GM12878 (cell line): Measurements from ENCODE around the gene RPRD2. TPM values are rescaled to one million over a fixed set of nuclear protein-coding genes. Genes with fewer than 3 reads are reported as not detected.

Experiments
- ATAC-seq: fragments of 200-7000 bp; cut with Tn5 transposase; 3 replicates; pipeline ENCODE4 v1.9.1; 2020; ENCODE audit warnings: mild to moderate bottlenecking, moderate library complexity
- BruUV-seq: library from RNA; stranded (reverse); fragments of 400-500 nt; replicated peaks from 2 replicates; lab custom pipeline; 2021; lab: Mats Ljungman, UMichigan
- CTCF ChIA-PET: fragments of 300-600 bp; sonication (Branson Sonifier 250); formaldehyde crosslinking; extraction: SDS; loops from one replicate; lab custom pipeline; 2021; ENCODE audit warnings: inconsistent platforms; lab: Yijun Ruan, JAX
- POLR2A ChIA-PET: fragments of 350-600 bp; formaldehyde crosslinking; extraction: SDS; loops from one replicate; lab custom pipeline; 2021; ENCODE audit warnings: inconsistent platforms; lab: Charles Lee
- RAD21 ChIA-PET: fragments of 300-600 bp; sonication (Branson Sonifier 250); formaldehyde crosslinking; loops from one replicate; lab custom pipeline; 2023; ENCODE audit warnings: antibody characterized with exemption; ENCODE audit not compliant: unreplicated experiment; lab: Charles Lee
- SMC1A ChIA-PET: fragments of 300-600 bp; sonication (Branson Sonifier 250); formaldehyde crosslinking; loops from one replicate; lab custom pipeline; 2023; ENCODE audit not compliant: unreplicated experiment, uncharacterized antibody; lab: Charles Lee
- DNase-seq: peaks from one replicate; pipeline ENCODE4 v3.0.0-alpha.2; 2011; ENCODE audit warnings: low read depth, low spot score
- FAIRE-seq: peaks from 3 replicates; lab custom pipeline; 2011; peaks lifted over from hg19 to GRCh38; lab: Jason Lieb, UNC
- H2AFZ ChIP-seq: 2 replicates; pipeline ENCODE4 v1.6.0; 2011; ENCODE audit warnings: low read depth, low read length, control low read depth; ENCODE audit not compliant: control insufficient read depth
- H3K27ac ChIP-seq: 2 replicates; pipeline ENCODE4 v1.5.1; 2011; ENCODE audit warnings: control low read depth; ENCODE audit not compliant: control insufficient read depth, insufficient read depth
- H3K27me3 ChIP-seq, 2 experiments: replicated peaks in 1 of 2; 2 replicates each; pipeline versions ENCODE4 v1.6.0 to v1.6.1; 2011; ENCODE audit warnings: low read length in 1 of 2; ENCODE audit not compliant: control insufficient read depth in 2 of 2, insufficient read depth in 2 of 2
- H3K36me3 ChIP-seq, 2 experiments: 2 replicates each; pipeline ENCODE4 v1.5.1; 2011; ENCODE audit warnings: low read length in 1 of 2; ENCODE audit not compliant: control insufficient read depth in 2 of 2, insufficient read depth in 2 of 2
- H3K4me1 ChIP-seq: 2 replicates; pipeline ENCODE4 v1.6.1; 2011; ENCODE audit warnings: mild to moderate bottlenecking, low read length, moderate library complexity, mixed read lengths; ENCODE audit not compliant: control insufficient read depth, insufficient read depth
- H3K4me2 ChIP-seq: 2 replicates; pipeline ENCODE4 v1.6.0; 2011; ENCODE audit warnings: control low read depth; ENCODE audit not compliant: control insufficient read depth, insufficient read depth
- H3K4me3 ChIP-seq: fragments of 200-600 bp; sonication (generic); 2 replicates; pipeline ENCODE4 v1.5.1; 2016
- H3K79me2 ChIP-seq: 2 replicates; pipeline ENCODE4 v1.6.0; 2011; ENCODE audit warnings: low read length; ENCODE audit not compliant: control insufficient read depth, insufficient read depth
- H3K9ac ChIP-seq: 2 replicates; pipeline ENCODE4 v1.8.0; 2011; ENCODE audit warnings: low read length, control low read depth, mixed read lengths; ENCODE audit not compliant: control insufficient read depth, insufficient read depth
- H3K9me3 ChIP-seq: replicated peaks from 3 replicates; pipeline ENCODE4 v1.5.1; 2011; ENCODE audit warnings: mild to moderate bottlenecking, low read length; ENCODE audit not compliant: control insufficient read depth, insufficient read depth
- H4K20me1 ChIP-seq: 2 replicates; pipeline ENCODE4 v1.6.0; 2011; ENCODE audit not compliant: control insufficient read depth, insufficient read depth
- BMI1 ChIP-seq: fragments of 450-650 bp; IDR thresholded peaks from 2 replicates; pipeline ENCODE4 v1.6.1; 2016; ENCODE audit warnings: mild to moderate bottlenecking, moderate library complexity, borderline replicate concordance
- BRCA1 ChIP-seq: IDR thresholded peaks from 2 replicates; pipeline ENCODE4 v1.6.1; 2011; ENCODE audit warnings: low read depth, low read length, improper control_type of control experiment
- JUNB ChIP-seq: IDR thresholded peaks from 2 replicates; pipeline ENCODE4 v1.6.1; 2016; ENCODE audit warnings: antibody characterized with exemption, mild to moderate bottlenecking
- KAT2A ChIP-seq: conservative IDR thresholded peaks from 2 replicates; pipeline ENCODE4 v1.6.1; 2011; ENCODE audit warnings: low read depth, low read length; ENCODE audit not compliant: control insufficient read depth
- PAX8 ChIP-seq: fragments of 450-650 bp; IDR thresholded peaks from 2 replicates; pipeline ENCODE4 v1.6.1; 2017; ENCODE audit warnings: mild to moderate bottlenecking, moderate library complexity
- RBBP5 ChIP-seq: fragments of 200-600 bp; sonication (generic); conservative IDR thresholded peaks from 2 replicates; pipeline ENCODE4 v1.6.1; 2016
- SIX5 ChIP-seq: IDR thresholded peaks from 2 replicates; pipeline ENCODE4 v1.6.1; 2011; ENCODE audit warnings: mild to moderate bottlenecking, low read depth, low read length, moderate library complexity; ENCODE audit not compliant: severe bottlenecking
- WGBS: methylation state at CpG from one replicate; pipeline ENCODE4 v1.1.6; 2016; ENCODE audit warnings: low lambda C conversion rate; ENCODE audit not compliant: insufficient replicate concordance, insufficient coverage; ENCODE audit errors: missing lambda C conversion rate; 5-methylcytosine and 5-hydroxymethylcytosine counted together
- in situ Hi-C: fragments of 300-500 bp; cut with MboI; formaldehyde crosslinking; loops from 9 replicates; pipeline ENCODE4 v1.14.3; 2018; ENCODE audit warnings: mixed read lengths
- intact Hi-C: fragments of 100-400 bp; cut with micrococcal nuclease; formaldehyde crosslinking; loops from one replicate; pipeline ENCODE4 v1.14.2; 2022; ENCODE audit not compliant: unreplicated experiment
- polyA plus RNA-seq, 11 experiments: library from polyadenylated mRNA; depleted of rRNA in 4 of 11; unstranded in 6 of 11; stranded (reverse) in 5 of 11; fragments of >200 nt; fragmentation: Nextera tagmentation in 4 of 11; fragmentation: Illumina TruSeq in 1 of 11; extraction: Ambion mirVana in 4 of 11; extraction: Trizol in 1 of 11; gene quantifications; 1 replicate in 1 of 11; 2 replicates in 10 of 11; pipeline versions ENCODE4 v1.2.1 to v1.2.3, GENCODE V29; 2011 to 2016; ENCODE audit warnings: inconsistent platforms in 2 of 11, missing spikeins in 2 of 11, low read depth in 1 of 11
- total RNA-seq, 4 experiments: library from RNA; depleted of rRNA in 3 of 4; stranded (reverse); fragments of >200 nt in 3 of 4; fragmentation: Illumina TruSeq in 1 of 4; extraction: Trizol in 1 of 4; gene quantifications; 2 replicates each; pipeline versions ENCODE4 v1.2.1 to v1.2.3, GENCODE V29; 2013 to 2021
- TF ChIP-seq, protein P1 (sequence below): IDR thresholded peaks from 2 replicates; pipeline ENCODE4 v1.6.1; 2011; ENCODE audit warnings: mild to moderate bottlenecking, low read depth, low read length, moderate library complexity; ENCODE audit not compliant: insufficient replicate concordance
- TF ChIP-seq, protein P2 (sequence below): fragments of 450-650 bp; formaldehyde crosslinking; IDR thresholded peaks from 2 replicates; pipeline ENCODE4 v1.5.0; 2022; ENCODE audit warnings: mild to moderate bottlenecking, missing genetic modification characterization
- TF ChIP-seq, protein P3 (sequence below): IDR thresholded peaks from 2 replicates; pipeline ENCODE4 v1.6.1; 2012; ENCODE audit warnings: low read depth, low read length, improper control_type of control experiment

The RPRD2 gene
- total and polyA plus RNA-seq, 10 of the 15 experiments (the other 5 are each of a cell fraction or from before 2014, with no cell fraction given), result 1.9 to 24.8 (median 13.3) TPM

DNA sequence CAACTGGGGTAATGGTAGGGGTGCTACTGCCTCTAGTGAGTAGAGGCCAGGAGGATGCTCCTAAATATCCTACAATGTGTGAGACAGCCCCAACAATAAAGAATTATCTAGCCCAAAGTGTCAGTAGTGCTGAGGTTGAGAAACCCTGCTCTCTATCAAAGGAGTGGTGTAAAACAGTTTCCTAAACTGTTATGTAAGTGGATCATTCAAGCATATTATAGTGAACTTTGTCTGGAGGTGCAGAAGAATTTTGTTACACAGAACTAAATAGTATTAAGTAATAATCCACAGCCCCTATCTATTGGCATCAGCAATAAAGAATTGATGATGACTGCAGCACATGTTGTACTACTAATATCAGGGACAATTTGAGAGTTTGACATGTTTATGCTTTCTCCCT is 103.0 kb downstream of the RPRD2 start:
- Histone ChIP-seq H3K4me3 (no peak overlapping the region), H3K27ac (no peak overlapping the region), H2AFZ (no peak overlapping the region), H3K36me3 (peaks cover 11 to 20% of the 10 kb centered on the region in 2 experiments), H3K9ac (no peak overlapping the region), H4K20me1 (no peaks in the 10 kb centered on the region), H3K27me3 (no peaks in the 10 kb centered on the region), H3K4me2 (no peak overlapping the region), H3K4me1 (no peaks in the 10 kb centered on the region), H3K9me3 (no peaks in the 10 kb centered on the region), H3K79me2 (no peaks in the 10 kb centered on the region)
- TF ChIP-seq, protein P1, sequence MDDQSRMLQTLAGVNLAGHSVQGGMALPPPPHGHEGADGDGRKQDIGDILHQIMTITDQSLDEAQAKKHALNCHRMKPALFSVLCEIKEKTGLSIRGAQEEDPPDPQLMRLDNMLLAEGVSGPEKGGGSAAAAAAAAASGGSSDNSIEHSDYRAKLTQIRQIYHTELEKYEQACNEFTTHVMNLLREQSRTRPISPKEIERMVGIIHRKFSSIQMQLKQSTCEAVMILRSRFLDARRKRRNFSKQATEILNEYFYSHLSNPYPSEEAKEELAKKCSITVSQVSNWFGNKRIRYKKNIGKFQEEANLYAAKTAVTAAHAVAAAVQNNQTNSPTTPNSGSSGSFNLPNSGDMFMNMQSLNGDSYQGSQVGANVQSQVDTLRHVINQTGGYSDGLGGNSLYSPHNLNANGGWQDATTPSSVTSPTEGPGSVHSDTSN, result no peak
- no peak for TF ChIP-seq KAT2A
- TF ChIP-seq RBBP5, result no peak
- no peak for TF ChIP-seq JUNB
- intact Hi-C loops, result no loop called here
- ChIA-PET SMC1A (interaction anchor here (0.5 kb wide), 1 partner anchor 65 kb away, joined by 3 read pairs; no protein-coding TSS in a partner anchor), POLR2A (no interaction called here), RAD21 (no interaction called here), CTCF (interaction anchor here (0.7 to 2.2 kb wide), 3 partner anchors 65 to 71 kb away, joined by 3 to 13 read pairs (median 3); no protein-coding TSS in a partner anchor)
- DNase-seq (no peak), FAIRE-seq (no peak), ATAC-seq (no peak)
- in situ Hi-C loops, result no loop called here
- no TSS peak for BruUV-seq

DNA sequence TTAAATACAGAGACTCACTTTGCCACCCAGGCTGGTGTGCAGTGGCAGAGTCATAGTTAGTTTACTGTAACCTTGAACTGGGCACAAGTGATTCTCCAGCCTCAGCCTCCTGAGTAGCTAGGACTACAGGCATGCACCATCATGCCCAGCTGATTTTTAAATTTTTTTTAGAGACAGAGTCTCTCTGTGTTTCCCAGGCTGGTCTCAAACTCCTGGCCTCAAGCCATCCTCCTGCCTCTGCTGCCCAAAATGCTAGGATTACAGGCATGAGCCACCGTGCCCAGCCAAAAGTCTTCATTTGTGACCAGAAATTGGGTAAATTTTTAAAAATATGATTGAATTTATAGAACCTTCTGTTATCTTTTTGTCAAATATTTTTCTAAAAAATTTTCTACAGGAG is 105.3 kb downstream of the RPRD2 start:
- DNase-seq (no peak), ATAC-seq (no peak)
- ChIA-PET RAD21 (no interaction called here), SMC1A (interaction anchor here (0.7 kb wide), 1 partner anchor 47 kb away, joined by 4 read pairs; no protein-coding TSS in a partner anchor)
- H3K79me2 ChIP-seq, result no peaks in the 10 kb centered on the region
- in situ Hi-C loops, result no loop called here
- no peak for TF ChIP-seq BMI1
- TF ChIP-seq PAX8, result no peak
- TF ChIP-seq, protein P2, sequence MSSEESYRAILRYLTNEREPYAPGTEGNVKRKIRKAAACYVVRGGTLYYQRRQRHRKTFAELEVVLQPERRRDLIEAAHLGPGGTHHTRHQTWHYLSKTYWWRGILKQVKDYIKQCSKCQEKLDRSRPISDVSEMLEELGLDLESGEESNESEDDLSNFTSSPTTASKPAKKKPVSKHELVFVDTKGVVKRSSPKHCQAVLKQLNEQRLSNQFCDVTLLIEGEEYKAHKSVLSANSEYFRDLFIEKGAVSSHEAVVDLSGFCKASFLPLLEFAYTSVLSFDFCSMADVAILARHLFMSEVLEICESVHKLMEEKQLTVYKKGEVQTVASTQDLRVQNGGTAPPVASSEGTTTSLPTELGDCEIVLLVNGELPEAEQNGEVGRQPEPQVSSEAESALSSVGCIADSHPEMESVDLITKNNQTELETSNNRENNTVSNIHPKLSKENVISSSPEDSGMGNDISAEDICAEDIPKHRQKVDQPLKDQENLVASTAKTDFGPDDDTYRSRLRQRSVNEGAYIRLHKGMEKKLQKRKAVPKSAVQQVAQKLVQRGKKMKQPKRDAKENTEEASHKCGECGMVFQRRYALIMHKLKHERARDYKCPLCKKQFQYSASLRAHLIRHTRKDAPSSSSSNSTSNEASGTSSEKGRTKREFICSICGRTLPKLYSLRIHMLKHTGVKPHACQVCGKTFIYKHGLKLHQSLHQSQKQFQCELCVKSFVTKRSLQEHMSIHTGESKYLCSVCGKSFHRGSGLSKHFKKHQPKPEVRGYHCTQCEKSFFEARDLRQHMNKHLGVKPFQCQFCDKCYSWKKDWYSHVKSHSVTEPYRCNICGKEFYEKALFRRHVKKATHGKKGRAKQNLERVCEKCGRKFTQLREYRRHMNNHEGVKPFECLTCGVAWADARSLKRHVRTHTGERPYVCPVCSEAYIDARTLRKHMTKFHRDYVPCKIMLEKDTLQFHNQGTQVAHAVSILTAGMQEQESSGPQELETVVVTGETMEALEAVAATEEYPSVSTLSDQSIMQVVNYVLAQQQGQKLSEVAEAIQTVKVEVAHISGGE (CRISPR knock-in tag), result no peak
- no peak for TF ChIP-seq SIX5
- no peak for TF ChIP-seq BRCA1
- TF ChIP-seq, protein P3, sequence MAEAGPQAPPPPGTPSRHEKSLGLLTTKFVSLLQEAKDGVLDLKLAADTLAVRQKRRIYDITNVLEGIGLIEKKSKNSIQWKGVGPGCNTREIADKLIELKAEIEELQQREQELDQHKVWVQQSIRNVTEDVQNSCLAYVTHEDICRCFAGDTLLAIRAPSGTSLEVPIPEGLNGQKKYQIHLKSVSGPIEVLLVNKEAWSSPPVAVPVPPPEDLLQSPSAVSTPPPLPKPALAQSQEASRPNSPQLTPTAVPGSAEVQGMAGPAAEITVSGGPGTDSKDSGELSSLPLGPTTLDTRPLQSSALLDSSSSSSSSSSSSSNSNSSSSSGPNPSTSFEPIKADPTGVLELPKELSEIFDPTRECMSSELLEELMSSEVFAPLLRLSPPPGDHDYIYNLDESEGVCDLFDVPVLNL, result no peak
- TF ChIP-seq, all 136 proteins: peak for 0
- no peak overlapping the region for H3K4me3 ChIP-seq
- ChIA-PET POLR2A (interaction anchor here (0.6 kb wide), 1 partner anchor 113 kb away, joined by 3 read pairs; no protein-coding TSS in a partner anchor), CTCF (interaction anchor here (1.2 to 1.5 kb wide), 3 partner anchors 62 to 91 kb away, joined by 3 to 5 read pairs (median 4); no protein-coding TSS in a partner anchor)
- H3K4me1 ChIP-seq, result no peaks in the 10 kb centered on the region
- no peak overlapping the region for H3K27ac ChIP-seq
- BruUV-seq, result no TSS peak
- peaks cover 18 to 23% of the 10 kb centered on the region in 2 experiments for H3K36me3 ChIP-seq
- H3K9ac ChIP-seq, result no peak overlapping the region
- no peaks in the 10 kb centered on the region for H4K20me1 ChIP-seq
- no peak overlapping the region for H2AFZ ChIP-seq
- 95% methylated on average over 1 of the region's 1 CpG for WGBS
- H3K27me3 ChIP-seq, result no peaks in the 10 kb centered on the region
- intact Hi-C loops, result no loop called here
- H3K9me3 ChIP-seq, result no peaks in the 10 kb centered on the region
- no peak for FAIRE-seq
- H3K4me2 ChIP-seq, result no peak overlapping the region
